Urinary bladder (tissue), 4 donors: ENCODE data around the gene GH2. TPM values are rescaled to one million over a fixed set of nuclear protein-coding genes. Genes with fewer than 3 reads are reported as not detected.
"Not testable (repeated sequence)": the region's sequence is repeated elsewhere in the genome, so short reads cannot be mapped to it uniquely, and the experiment has no call there.

Source experiments
- DNase-seq: peaks from one replicate; pipeline ENCODE4 v3.0.0-alpha.2; 2015; ENCODE audit errors: extremely low spot score
- H3K27ac ChIP-seq: one replicate; pipeline ENCODE4 v1.5.1; 2013; ENCODE audit warnings: low read depth, mild to moderate bottlenecking, moderate library complexity
- H3K36me3 ChIP-seq: one replicate; pipeline ENCODE4 v1.6.1; 2013; ENCODE audit warnings: mild to moderate bottlenecking, moderate library complexity; ENCODE audit not compliant: insufficient read depth
- H3K4me1 ChIP-seq: one replicate; pipeline ENCODE4 v1.6.1; 2013; ENCODE audit warnings: mild to moderate bottlenecking, moderate library complexity; ENCODE audit not compliant: insufficient read depth
- H3K4me3 ChIP-seq: one replicate; pipeline ENCODE4 v1.5.1; 2013; ENCODE audit warnings: low read depth, low read length
- WGBS: extraction: QIAGEN DNeasy Blood & Tissue Kit; methylation state at CpG from one replicate; pipeline ENCODE4 v1.1.7; 2013; 5-methylcytosine and 5-hydroxymethylcytosine counted together
- polyA plus RNA-seq: library from polyadenylated mRNA; stranded (reverse); fragments of 200-250 nt; gene quantifications from one replicate; pipeline ENCODE4 v1.2.3, GENCODE V29; 2013
- total RNA-seq: library from RNA; depleted of rRNA; stranded (reverse); fragments of >200 nt; gene quantifications from one replicate; pipeline ENCODE4 v1.2.3, GENCODE V29; 2014
- donor health status: healthy with polysubstance abuse.
- donor health status: healthy.

Gene GH2
- total and polyA plus RNA-seq, 2 donors, result not detected

GRCh38 chr17:63874693-63875092 is 7.1 kb downstream of the GH2 start:
- H3K4me3 ChIP-seq, H3K36me3 ChIP-seq, H3K27ac ChIP-seq, H3K4me1 ChIP-seq, DNase-seq: not testable (repeated sequence)
- WGBS, result 77% methylated on average over 6 of the region's 6 CpGs

GRCh38 chr17:63874061-63874626 is 7.6 kb downstream of the GH2 start:
- not testable (repeated sequence) for H3K4me1 ChIP-seq, H3K36me3 ChIP-seq, H3K4me3 ChIP-seq, DNase-seq, H3K27ac ChIP-seq
- 73% methylated on average over 6 of the region's 8 CpGs for WGBS

GRCh38 chr17:63873577-63873976 is 8.2 kb downstream of the GH2 start, which contains the start of gene CSH2:
CSH2 (minus strand) TSS chr17:63873677; CDS start chr17:63873614, 63 bp downstream.
- not testable (repeated sequence) for DNase-seq, H3K4me1 ChIP-seq, H3K27ac ChIP-seq, H3K4me3 ChIP-seq, H3K36me3 ChIP-seq
- 75% methylated on average over 7 of the region's 7 CpGs for WGBS

- H3K4me3 ChIP-seq, DNase-seq, H3K4me1 ChIP-seq, H3K27ac ChIP-seq, H3K36me3 ChIP-seq: not testable (repeated sequence)
- 93% methylated on average over 15 of the region's 15 CpGs for WGBS
These were observed 9.9 kb downstream of the GH2 start for GRCh38 chr17:63871646-63872365.

GRCh38 chr17:63870292-63870665 is 11.5 kb downstream of the GH2 start:
- WGBS, result 86% methylated on average over 4 of the region's 4 CpGs
- not testable (repeated sequence) for H3K27ac ChIP-seq, DNase-seq, H3K4me1 ChIP-seq, H3K36me3 ChIP-seq, H3K4me3 ChIP-seq

GRCh38 chr17:63869491-63870291 is 12.1 kb downstream of the GH2 start:
- not testable (repeated sequence) for H3K4me1 ChIP-seq, DNase-seq, H3K27ac ChIP-seq, H3K4me3 ChIP-seq, H3K36me3 ChIP-seq
- 48% methylated on average over 9 of the region's 9 CpGs for WGBS

- H3K4me3 ChIP-seq, H3K36me3 ChIP-seq, DNase-seq, H3K4me1 ChIP-seq, H3K27ac ChIP-seq: not testable (repeated sequence)
- WGBS, result 80% methylated on average over 7 of the region's 7 CpGs
These were observed 15.1 kb downstream of the GH2 start for GRCh38 chr17:63866625-63867024.

- Histone ChIP-seq H3K4me1 (no peaks in the 10 kb centered on the region), H3K36me3 (no peaks in the 10 kb centered on the region), H3K27ac (no peak overlapping the region), H3K4me3 (no peak overlapping the region)
- no peak for DNase-seq
- 74% methylated on average over 3 of the region's 3 CpGs for WGBS
These were observed 22.5 kb downstream of the GH2 start for GRCh38 chr17:63859257-63859656.

- not testable (repeated sequence) for H3K4me1 ChIP-seq, H3K27ac ChIP-seq, H3K36me3 ChIP-seq, DNase-seq, H3K4me3 ChIP-seq
- 92% methylated on average over 8 of the region's 8 CpGs for WGBS
These were observed 25.3 kb downstream of the GH2 start for GRCh38 chr17:63856425-63856824.

- Histone ChIP-seq H3K27ac (no peak overlapping the region), H3K4me1 (no peaks in the 10 kb centered on the region), H3K4me3 (no peak overlapping the region), H3K36me3 (no peaks in the 10 kb centered on the region)
- 92% methylated on average over 8 of the region's 8 CpGs for WGBS
- no peak for DNase-seq
These were observed 26.6 kb downstream of the GH2 start for GRCh38 chr17:63855185-63855584.

GRCh38 chr17:63854709-63855108 is 27.0 kb downstream of the GH2 start:
- 84% methylated on average over 5 of the region's 5 CpGs for WGBS
- no peak overlapping the region for H3K4me3 ChIP-seq
- DNase-seq, result no peak
- H3K27ac ChIP-seq, result no peak overlapping the region
- no peaks in the 10 kb centered on the region for H3K4me1 ChIP-seq
- no peaks in the 10 kb centered on the region for H3K36me3 ChIP-seq

GRCh38 chr17:63853260-63853659 is 28.5 kb downstream of the GH2 start:
- DNase-seq, result no peak
- H3K4me1 ChIP-seq, result no peaks in the 10 kb centered on the region
- no peak overlapping the region for H3K27ac ChIP-seq
- no peak overlapping the region for H3K4me3 ChIP-seq
- 88% methylated on average over 2 of the region's 2 CpGs for WGBS
- H3K36me3 ChIP-seq, result no peaks in the 10 kb centered on the region

- no peaks in the 10 kb centered on the region for H3K4me1 ChIP-seq
- no peaks in the 10 kb centered on the region for H3K36me3 ChIP-seq
- 67% methylated on average over 9 of the region's 9 CpGs for WGBS
- DNase-seq, result no peak
- H3K4me3 ChIP-seq, result no peak overlapping the region
- H3K27ac ChIP-seq, result no peak overlapping the region
These were observed 31.3 kb downstream of the GH2 start for GRCh38 chr17:63850401-63850800.
